ENCODE results near the gene TCF12. TPM values are rescaled to one million over a fixed set of nuclear protein-coding genes. Genes with fewer than 3 reads are reported as not detected.

Gene TCF12
- total and polyA plus RNA-seq, 2 donors (not counting 3 experiments of a cell fraction or from before 2014, with no cell fraction given), result 72.1 to 133 TPM

- TF ChIP-seq MYC (IDR thresholded peaks at IDR 0.05; ENCODE audit: low read depth, low read length) (no peak), MAX (IDR thresholded peaks at IDR 0.05; ENCODE audit: insufficient read depth, insufficient read length) (no peak), JUN (IDR thresholded peaks at IDR 0.05; ENCODE audit: borderline replicate concordance, insufficient read depth, insufficient read length, low read depth) (no peak), POLR2A (IDR thresholded peaks at IDR 0.05; ENCODE audit: low read depth, low read length) (no peak)
- no peaks in the 10 kb centered on the region for H4K20me1 ChIP-seq (replicated peaks; ENCODE audit: control insufficient read depth, extremely low read depth, insufficient read depth, low read length)
- H3K27me3 ChIP-seq (ENCODE audit: control insufficient read depth in 2 of 2, insufficient read depth in 2 of 2, low read length in 2 of 2), result no peaks in the 10 kb centered on the region
- H3K27ac ChIP-seq (ENCODE audit: insufficient read depth, low read depth, low read length), result no peak overlapping the region
- DNase-seq (ENCODE audit: low read depth, low spot score), result no peak
- H3K4me3 ChIP-seq (replicated peaks in 1 of 3; ENCODE audit: insufficient read depth in 1 of 3, low read depth in 1 of 3, low read length in 3 of 3), result no peak overlapping the region
- H3K9me1 ChIP-seq (replicated peaks; ENCODE audit: control insufficient read depth, extremely low read depth, insufficient read depth, low read length), result no peaks in the 10 kb centered on the region
- POLR2A ChIA-PET, result no interaction called here
- H3K79me2 ChIP-seq (ENCODE audit: control insufficient read depth, insufficient read depth, low read length), result no peaks in the 10 kb centered on the region
- no peak for FAIRE-seq
- H3K9me3 ChIP-seq (replicated peaks; ENCODE audit: control insufficient read depth, insufficient read depth, low read length), result no peaks in the 10 kb centered on the region
- no peaks in the 10 kb centered on the region for H3K4me1 ChIP-seq (ENCODE audit: control insufficient read depth, extremely low read depth, insufficient read depth, low read length)
- BruUV-seq (replicated peaks), result no TSS peak
- no peak overlapping the region for H3K9ac ChIP-seq (replicated peaks; ENCODE audit: extremely low read depth, insufficient read depth, low read length)
- dilution Hi-C loops (cut with MboI; ENCODE audit: extremely low pct_ligation_motif_present, low sequenced_read_pairs), result no loop called here
- H3K36me3 ChIP-seq (ENCODE audit: control insufficient read depth in 2 of 2, extremely low read depth in 1 of 2, insufficient read depth in 2 of 2, low read length in 2 of 2), result no peaks in the 10 kb centered on the region
- no peak overlapping the region for H2AFZ ChIP-seq (ENCODE audit: low read depth, low read length)
- CTCF ChIA-PET, result no interaction called here
- intact Hi-C loops (cut with micrococcal nuclease), result no loop called here
- H3K4me2 ChIP-seq (ENCODE audit: insufficient read depth, low read length), result no peak overlapping the region
Observed at GRCh38 chr15:57313134-57313483, 394.7 kb downstream of the TCF12 start.

- ChIA-PET POLR2A (interaction anchor here (0.6 kb wide), 1 partner anchor 10 kb away, joined by 6 read pairs; no protein-coding TSS in a partner anchor), CTCF (interaction anchor here (1.1 kb wide), 1 partner anchor 23 kb away, joined by 3 read pairs; no protein-coding TSS in a partner anchor)
- TF ChIP-seq POLR2A (IDR thresholded peaks at IDR 0.05; ENCODE audit: low read depth, low read length), result no peak
- no peak for TF ChIP-seq EZH2 (IDR thresholded peaks at IDR 0.05; ENCODE audit: borderline replicate concordance, low read depth, low read length, severe bottlenecking)
- no peak for TF ChIP-seq JUN (IDR thresholded peaks at IDR 0.05; ENCODE audit: borderline replicate concordance, insufficient read depth, insufficient read length, low read depth)
- no peak for TF ChIP-seq MYC (IDR thresholded peaks at IDR 0.05; ENCODE audit: low read depth, low read length)
- TF ChIP-seq FOS (IDR thresholded peaks at IDR 0.05; ENCODE audit: borderline replicate concordance, insufficient read depth, low read length), result no peak
- no peak for TF ChIP-seq GATA2 (IDR thresholded peaks at IDR 0.05; ENCODE audit: insufficient read depth, insufficient read length, low read depth, low read length)
- TF ChIP-seq CTCF (IDR thresholded peaks at IDR 0.05; ENCODE audit: extremely low read depth in 1 of 2, insufficient read depth in 1 of 2, low read depth in 1 of 2, low read length in 2 of 2), result no peak
- no peak for TF ChIP-seq POLR2AphosphoS5 (IDR thresholded peaks at IDR 0.05; ENCODE audit: insufficient read depth, low read depth, low read length)
- no peak for TF ChIP-seq MAX (IDR thresholded peaks at IDR 0.05; ENCODE audit: insufficient read depth, insufficient read length)
- Histone ChIP-seq H3K27me3 (ENCODE audit: control insufficient read depth in 2 of 2, insufficient read depth in 2 of 2, low read length in 2 of 2) (no peaks in the 10 kb centered on the region), H2AFZ (ENCODE audit: low read depth, low read length) (no peak overlapping the region), H3K27ac (ENCODE audit: insufficient read depth, low read depth, low read length) (no peak overlapping the region), H3K9me1 (replicated peaks; ENCODE audit: control insufficient read depth, extremely low read depth, insufficient read depth, low read length) (no peaks in the 10 kb centered on the region), H3K9ac (replicated peaks; ENCODE audit: extremely low read depth, insufficient read depth, low read length) (no peak overlapping the region), H3K4me1 (ENCODE audit: control insufficient read depth, extremely low read depth, insufficient read depth, low read length) (no peaks in the 10 kb centered on the region), H3K9me3 (replicated peaks; ENCODE audit: control insufficient read depth, insufficient read depth, low read length) (no peaks in the 10 kb centered on the region), H3K4me2 (ENCODE audit: insufficient read depth, low read length) (no peak overlapping the region), H3K79me2 (ENCODE audit: control insufficient read depth, insufficient read depth, low read length) (no peaks in the 10 kb centered on the region), H4K20me1 (replicated peaks; ENCODE audit: control insufficient read depth, extremely low read depth, insufficient read depth, low read length) (no peaks in the 10 kb centered on the region), H3K36me3 (ENCODE audit: control insufficient read depth in 2 of 2, extremely low read depth in 1 of 2, insufficient read depth in 2 of 2, low read length in 2 of 2) (no peaks in the 10 kb centered on the region), H3K4me3 (replicated peaks in 1 of 3; ENCODE audit: insufficient read depth in 1 of 3, low read depth in 1 of 3, low read length in 3 of 3) (no peak overlapping the region)
- dilution Hi-C loops (cut with MboI; ENCODE audit: extremely low pct_ligation_motif_present, low sequenced_read_pairs), result no loop called here
- DNase-seq (ENCODE audit: low read depth, low spot score) (no peak), FAIRE-seq (no peak)
- no TSS peak for BruUV-seq (replicated peaks)
- intact Hi-C loops (cut with micrococcal nuclease), result no loop called here
Observed at GRCh38 chr15:57314221-57314620, 395.8 kb downstream of the TCF12 start.
